HG02642 (cell line): Measurements from ENCODE around the gene ARVCF.

Experiments
- ATAC-seq: cut with Tn5 transposase; IDR thresholded peaks from one replicate; pipeline ENCODE4 v1.9.1; 2021; ENCODE audit warnings: mild to moderate bottlenecking; ENCODE audit not compliant: unreplicated experiment, poor library complexity

Gene ARVCF

GRCh38 chr22:19965771-19966709 is 50.6 kb downstream of the ARVCF start:
- ATAC-seq, result no peak

DNA sequence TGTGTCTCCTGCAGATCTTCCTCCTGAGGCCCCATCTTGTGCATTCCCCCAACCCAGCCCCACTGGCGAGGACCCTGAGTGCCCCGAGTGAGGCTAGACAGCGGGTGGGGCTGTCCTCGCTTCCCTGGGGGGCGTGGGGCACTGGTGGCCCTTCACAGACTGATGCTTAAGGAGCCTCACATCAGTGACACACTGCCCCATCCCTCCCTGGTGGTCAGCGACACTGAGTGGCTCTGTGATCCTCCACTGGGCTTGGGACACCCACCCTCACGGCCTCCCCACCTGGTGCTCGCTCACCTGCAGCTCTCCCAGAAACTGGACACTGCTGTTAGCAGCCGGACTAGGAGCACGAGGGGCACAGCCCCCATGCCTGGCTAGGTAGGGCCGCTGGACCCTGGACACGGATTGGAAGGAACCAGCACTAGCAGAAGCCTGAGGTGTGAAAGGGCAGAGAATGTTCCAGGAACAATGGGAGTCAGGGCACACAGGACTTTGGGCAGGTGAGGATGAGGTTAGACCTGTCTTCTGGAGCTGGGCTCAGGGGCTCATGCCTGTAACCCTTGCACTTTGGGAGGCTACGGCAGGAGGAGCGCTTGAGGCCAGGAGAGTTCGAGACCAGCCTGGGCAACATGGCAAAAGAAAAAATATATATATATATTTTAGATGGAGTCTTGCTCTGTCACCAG is 51.8 kb downstream of the ARVCF start:
- ATAC-seq, result no peak

DNA sequence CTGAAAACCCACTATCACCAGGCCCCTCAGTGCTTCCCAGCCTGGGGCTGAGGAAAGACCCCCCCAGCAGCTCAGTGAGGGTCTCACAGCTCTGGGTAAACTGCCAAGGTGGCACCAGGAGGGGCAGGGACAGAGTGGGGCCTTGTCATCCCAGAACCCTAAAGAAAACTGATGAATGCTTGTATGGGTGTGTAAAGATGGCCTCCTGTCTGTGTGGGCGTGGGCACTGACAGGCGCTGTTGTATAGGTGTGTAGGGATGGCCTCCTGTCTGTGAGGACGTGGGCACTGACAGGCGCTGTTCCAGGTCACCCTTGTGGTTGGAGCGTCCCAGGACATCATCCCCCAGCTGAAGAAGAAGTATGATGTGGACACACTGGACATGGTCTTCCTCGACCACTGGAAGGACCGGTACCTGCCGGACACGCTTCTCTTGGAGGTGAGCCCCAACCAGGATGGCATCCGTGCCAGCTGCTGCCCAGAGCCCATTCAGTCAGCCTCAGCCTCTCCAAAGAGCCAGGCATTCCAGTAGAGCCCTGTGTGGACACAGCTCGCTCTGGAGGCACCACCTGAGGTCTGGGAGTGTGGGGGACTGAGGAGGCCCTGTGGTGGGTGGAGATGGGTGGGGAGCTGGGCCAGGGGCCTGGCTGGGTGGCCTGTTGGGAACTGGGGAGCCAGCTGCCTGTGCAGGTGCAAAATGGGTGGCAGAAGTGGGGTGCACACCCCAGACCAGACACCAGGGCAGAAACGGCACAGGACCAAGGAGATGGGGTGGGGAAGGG is 52.6 kb downstream of the ARVCF start:
- ATAC-seq, result no peak

DNA sequence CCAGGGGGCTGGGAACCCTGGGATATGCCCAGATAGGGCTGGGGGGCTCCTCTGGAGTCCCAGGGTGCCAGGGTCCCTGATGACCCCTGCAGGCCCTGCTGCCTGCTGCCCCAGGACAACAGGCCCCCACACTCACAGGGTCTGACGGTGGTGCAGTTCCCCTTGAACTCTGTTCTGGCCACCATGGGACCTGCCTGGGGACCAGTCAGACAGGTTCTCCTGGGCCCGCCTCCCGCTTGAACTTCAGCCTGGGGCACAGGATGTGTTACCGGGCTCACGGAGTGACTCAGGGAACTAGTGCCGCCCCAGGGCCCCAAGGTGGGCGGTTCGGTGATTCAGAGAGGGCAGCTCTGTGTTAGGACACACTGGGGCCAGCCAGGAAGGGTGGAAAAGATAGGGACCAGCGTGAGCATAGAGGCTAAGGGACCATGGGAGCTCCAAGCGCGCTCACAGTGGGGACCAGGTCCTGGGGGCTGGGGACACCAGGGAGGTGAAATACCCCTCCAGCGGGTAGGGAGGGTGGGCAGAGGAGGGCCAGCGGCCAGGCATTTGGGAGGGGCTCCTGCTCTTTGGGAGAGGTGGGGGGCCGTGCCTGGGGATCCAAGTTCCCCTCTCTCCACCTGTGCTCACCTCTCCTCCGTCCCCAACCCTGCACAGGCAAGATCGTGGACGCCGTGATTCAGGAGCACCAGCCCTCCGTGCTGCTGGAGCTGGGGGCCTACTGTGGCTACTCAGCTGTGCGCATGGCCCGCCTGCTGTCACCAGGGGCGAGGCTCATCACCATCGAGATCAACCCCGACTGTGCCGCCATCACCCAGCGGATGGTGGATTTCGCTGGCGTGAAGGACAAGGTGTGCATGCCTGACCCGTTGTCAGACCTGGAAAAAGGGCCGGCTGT is 53.5 kb downstream of the ARVCF start:
- no peak for ATAC-seq

- no peak for ATAC-seq
These were observed 54.2 kb downstream of the ARVCF start for GRCh38 chr22:19962246-19962908.

DNA sequence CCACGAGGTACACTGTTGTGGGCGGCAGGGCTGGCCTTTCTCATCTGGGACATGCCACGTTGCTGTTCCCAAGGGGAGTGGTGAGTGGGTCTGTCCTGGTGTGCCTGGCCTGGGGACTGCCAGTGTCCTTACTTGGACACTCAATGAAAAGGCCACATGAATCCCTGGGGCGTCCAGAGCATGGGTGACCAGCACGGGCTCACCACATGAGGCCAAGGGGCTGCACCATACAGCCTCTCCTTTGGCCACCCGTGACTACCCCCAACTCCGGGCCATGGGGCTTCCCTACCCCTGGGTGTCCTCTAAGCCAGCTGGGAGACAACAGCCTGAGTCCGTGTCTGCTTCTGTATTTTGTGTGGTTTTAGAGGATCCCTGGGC is 54.8 kb downstream of the ARVCF start:
- no peak for ATAC-seq

DNA sequence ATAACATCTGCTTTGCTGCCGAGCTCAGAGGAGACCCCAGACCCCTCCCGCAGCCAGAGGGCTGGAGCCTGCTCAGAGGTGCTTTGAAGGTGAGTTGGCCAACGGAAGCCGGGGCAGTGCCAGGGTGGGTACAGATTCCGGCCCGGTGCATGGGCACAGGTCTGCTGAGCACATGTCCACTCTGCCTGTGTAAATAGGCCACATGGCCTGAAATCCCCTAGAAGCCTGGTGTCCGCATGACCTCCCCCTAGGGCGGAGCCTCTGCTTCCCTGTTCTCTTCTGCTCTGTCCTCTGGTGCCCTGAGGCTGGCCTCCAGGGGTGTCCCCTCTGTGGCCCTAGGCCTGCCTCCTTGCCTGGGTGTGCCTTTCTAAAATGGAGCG is 55.4 kb downstream of the ARVCF start:
- ATAC-seq, result no peak

GRCh38 chr22:19960491-19961200 is 56.0 kb downstream of the ARVCF start:
- no peak for ATAC-seq

- no peak for ATAC-seq
These were observed 56.8 kb downstream of the ARVCF start for GRCh38 chr22:19959587-19960490.

DNA sequence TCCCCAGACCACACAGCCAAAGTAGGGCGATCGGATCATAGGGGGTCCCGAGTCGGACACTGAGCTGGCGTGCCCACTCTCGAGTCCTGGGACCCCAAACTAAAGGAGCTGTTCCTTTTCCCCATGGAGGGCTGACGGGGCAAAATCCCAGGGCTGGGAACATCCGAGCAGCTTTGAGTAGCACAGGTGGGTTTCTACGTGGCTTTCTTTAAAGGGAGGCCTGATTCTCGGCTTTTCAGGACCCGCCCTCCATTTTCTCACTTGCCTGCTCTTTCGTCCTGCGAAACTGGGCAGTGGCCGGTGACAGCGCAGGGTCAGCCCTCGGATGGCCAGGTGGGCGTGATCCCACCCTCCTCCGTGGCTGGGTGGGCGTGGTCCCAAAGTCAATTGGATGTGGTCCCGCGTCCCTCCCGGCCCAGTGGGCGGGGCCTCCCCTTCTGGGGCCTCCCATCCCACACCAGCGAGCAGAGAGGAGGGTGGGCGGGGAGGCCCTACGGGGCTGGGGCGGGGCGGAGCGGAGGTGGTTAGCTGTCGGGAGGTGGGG is 57.5 kb downstream of the ARVCF start:
- ATAC-seq, result no peak

- no peak for ATAC-seq
These were observed 58.3 kb downstream of the ARVCF start for GRCh38 chr22:19958083-19959042.

GRCh38 chr22:19957445-19957844 is 59.2 kb downstream of the ARVCF start:
- ATAC-seq, result no peak

GRCh38 chr22:19955241-19956128 is 61.1 kb downstream of the ARVCF start:
- ATAC-seq, result no peak

DNA sequence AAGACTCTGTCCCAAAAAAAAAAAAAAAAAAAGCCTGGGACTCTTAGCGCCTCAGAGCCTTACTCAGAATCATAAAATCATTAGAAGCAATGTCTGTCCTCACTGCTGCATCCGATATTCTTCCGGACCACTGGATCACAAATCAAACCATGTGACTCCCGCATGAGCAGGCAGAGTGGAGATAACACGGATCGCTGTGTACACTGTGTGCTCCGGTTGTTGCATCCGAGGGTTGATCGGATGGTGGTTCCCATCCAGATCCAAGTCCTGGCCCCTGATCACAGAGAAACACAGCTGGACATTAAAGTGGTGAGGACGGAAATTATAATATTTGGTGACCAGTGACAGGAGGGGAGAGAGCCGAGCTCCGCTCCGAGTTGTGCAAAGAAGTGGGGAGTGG is 65.3 kb downstream of the ARVCF start:
- ATAC-seq, result no peak

- no peak for ATAC-seq
These were observed 68.4 kb downstream of the ARVCF start for GRCh38 chr22:19948057-19948760.
